Natural killer cell (primary cell): ENCODE measurements around the gene NFATC3. TPM values are rescaled to one million over a fixed set of nuclear protein-coding genes. Genes with fewer than 3 reads are reported as not detected.

Experiments used
- ATAC-seq, 3 donors: fragments of 150-1000 bp in 2 of 3; fragments of 200-7000 bp in 1 of 3; cut with Tn5 transposase; 1 replicate in 1 of 3; 2 replicates in 2 of 3; pipeline ENCODE4 v1.10.0; 2021; ENCODE audit warnings: mild to moderate bottlenecking in 2 of 3, moderate library complexity in 2 of 3
- DNase-seq, 2 donors: peaks; one replicate each; pipeline versions ENCODE4 v3.0.0 to v3.0.0-alpha.2; 2013 to 2021; ENCODE audit warnings: mixed read lengths in 1 of 2
- H3K27ac ChIP-seq: one replicate; pipeline ENCODE4 v1.5.1; 2013; ENCODE audit warnings: mild to moderate bottlenecking, low read length
- H3K27me3 ChIP-seq: one replicate; pipeline ENCODE4 v1.6.1; 2013; ENCODE audit warnings: low read length; ENCODE audit not compliant: control insufficient read depth, insufficient read depth
- H3K36me3 ChIP-seq: one replicate; pipeline ENCODE4 v1.6.1; 2013; ENCODE audit warnings: low read length; ENCODE audit not compliant: control insufficient read depth, insufficient read depth
- H3K4me1 ChIP-seq: one replicate; pipeline ENCODE4 v1.6.1; 2013; ENCODE audit warnings: low read length; ENCODE audit not compliant: control insufficient read depth, insufficient read depth
- H3K4me3 ChIP-seq: one replicate; pipeline ENCODE4 v1.5.1; 2013; ENCODE audit warnings: low read length
- H3K9me3 ChIP-seq: one replicate; pipeline ENCODE4 v1.6.1; 2013; ENCODE audit warnings: low read length; ENCODE audit not compliant: control insufficient read depth, insufficient read depth
- H3K27ac Mint-ChIP-seq, 2 donors: one replicate each; pipeline ENCODE4 v1.8.0; 2022; ENCODE audit warnings: mild to moderate bottlenecking in 2 of 2, mixed read lengths in 2 of 2, moderate library complexity in 1 of 2
- H3K27me3 Mint-ChIP-seq, 2 donors: one replicate each; pipeline ENCODE4 v1.8.0; 2022; ENCODE audit warnings: low read depth in 2 of 2, mixed read lengths in 2 of 2
- H3K36me3 Mint-ChIP-seq: one replicate; pipeline ENCODE4 v1.8.0; 2022; ENCODE audit warnings: mixed read lengths
- H3K4me1 Mint-ChIP-seq, 2 donors: one replicate each; pipeline ENCODE4 v1.8.0; 2022; ENCODE audit warnings: mixed read lengths in 2 of 2
- H3K4me3 Mint-ChIP-seq: one replicate; pipeline ENCODE4 v1.8.0; 2022; ENCODE audit warnings: mild to moderate bottlenecking, moderate library complexity, mixed read lengths
- H3K9me3 Mint-ChIP-seq, 2 donors: one replicate each; pipeline ENCODE4 v1.8.0; 2022; ENCODE audit warnings: mixed read lengths in 2 of 2
- CTCF ChIP-seq: fragments of 200-600 bp; IDR thresholded peaks from one replicate; pipeline ENCODE4 v1.8.0; 2022; ENCODE audit warnings: antibody characterized with exemption
- WGBS: methylation state at CpG from one replicate; pipeline ENCODE4 v1.1.7; 2013; ENCODE audit warnings: missing lambda C conversion rate; ENCODE audit not compliant: insufficient coverage; 5-methylcytosine and 5-hydroxymethylcytosine counted together
- intact Hi-C: fragments of 100-400 bp; cut with micrococcal nuclease; formaldehyde crosslinking; loops from one replicate; pipeline ENCODE4 v1.14.2; 2022
- total RNA-seq, 4 donors: library from RNA; stranded (reverse); fragments of 120-200 nt in 1 of 4; gene quantifications; one replicate each; pipeline versions ENCODE4 v1.2.3 to v1.2.4, GENCODE V29; 2013 to 2022

The NFATC3 gene
- 100 to 1,000 TPM; 241 to 282 (median 263) TPM for total RNA-seq
- total RNA-seq (2013) = 253 TPM

DNA sequence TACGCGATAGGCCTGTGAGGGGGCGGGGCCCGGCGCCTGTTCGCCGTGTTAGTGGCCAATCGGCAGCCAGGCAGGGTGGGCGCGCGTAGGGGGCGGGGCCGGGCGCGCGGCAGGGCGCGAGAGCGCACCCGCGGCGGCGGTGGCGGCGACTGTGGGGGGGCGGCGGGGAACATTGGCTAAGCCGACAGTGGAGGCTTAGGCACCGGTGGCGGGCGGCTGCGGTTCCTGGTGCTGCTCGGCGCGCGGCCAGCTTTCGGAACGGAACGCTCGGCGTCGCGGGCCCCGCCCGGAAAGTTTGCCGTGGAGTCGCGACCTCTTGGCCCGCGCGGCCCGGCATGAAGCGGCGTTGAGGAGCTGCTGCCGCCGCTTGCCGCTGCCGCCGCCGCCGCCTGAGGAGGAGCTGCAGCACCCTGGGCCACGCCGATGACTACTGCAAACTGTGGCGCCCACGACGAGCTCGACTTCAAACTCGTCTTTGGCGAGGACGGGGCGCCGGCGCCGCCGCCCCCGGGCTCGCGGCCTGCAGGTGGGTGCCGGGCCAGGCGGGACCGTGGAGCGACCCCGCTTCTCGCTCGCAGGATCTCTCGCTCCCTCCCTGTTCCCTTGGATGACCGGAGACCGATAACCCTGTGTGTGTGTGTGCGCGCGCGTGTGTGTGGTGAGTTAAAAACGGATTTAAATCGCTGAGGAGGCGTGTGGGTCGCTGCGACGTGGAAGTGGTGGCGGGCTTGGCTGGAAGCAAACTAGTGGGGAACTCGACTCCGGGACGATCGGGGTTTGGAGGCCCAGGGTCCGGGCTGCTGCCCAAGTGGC, at the start of gene NFATC3:
Gene NFATC3 (plus strand): TSS at position 112 of the 813 bp plus-strand sequence. CDS start 312 bp downstream, at position 424.
- Mint-ChIP-seq H3K9me3 (no peaks in the 10 kb centered on the region), H3K36me3 (no peaks in the 10 kb centered on the region), H3K4me3 (peak within 1 kb of the TSS; percentile 88), H3K4me1 (peaks cover 67 to 72% of the 10 kb centered on the region in 2 donors), H3K27me3 (no peaks in the 10 kb centered on the region), H3K27ac (peak within 1 kb of the TSS; percentile 81 to 90)
- Histone ChIP-seq H3K36me3 (no peaks in the 10 kb centered on the region), H3K4me3 (peak within 1 kb of the TSS; percentile 94), H3K9me3 (no peaks in the 10 kb centered on the region), H3K4me1 (peaks cover 51% of the 10 kb centered on the region), H3K27me3 (no peaks in the 10 kb centered on the region), H3K27ac (peak within 1 kb of the TSS; percentile 95)
- under 1% methylated on average over 104 of the region's 104 CpGs for WGBS
- ATAC-seq (peak; percentile 75 to 93 (median 83)), DNase-seq (peak; percentile 97 to 98)
- no peak for TF ChIP-seq CTCF
- intact Hi-C loops = loop anchor here (2.0 to 10.0 kb wide), 3 partner anchors 23 to 229 kb away; partner anchors contain the start of genes PRMT7 and SLC7A6OS

DNA sequence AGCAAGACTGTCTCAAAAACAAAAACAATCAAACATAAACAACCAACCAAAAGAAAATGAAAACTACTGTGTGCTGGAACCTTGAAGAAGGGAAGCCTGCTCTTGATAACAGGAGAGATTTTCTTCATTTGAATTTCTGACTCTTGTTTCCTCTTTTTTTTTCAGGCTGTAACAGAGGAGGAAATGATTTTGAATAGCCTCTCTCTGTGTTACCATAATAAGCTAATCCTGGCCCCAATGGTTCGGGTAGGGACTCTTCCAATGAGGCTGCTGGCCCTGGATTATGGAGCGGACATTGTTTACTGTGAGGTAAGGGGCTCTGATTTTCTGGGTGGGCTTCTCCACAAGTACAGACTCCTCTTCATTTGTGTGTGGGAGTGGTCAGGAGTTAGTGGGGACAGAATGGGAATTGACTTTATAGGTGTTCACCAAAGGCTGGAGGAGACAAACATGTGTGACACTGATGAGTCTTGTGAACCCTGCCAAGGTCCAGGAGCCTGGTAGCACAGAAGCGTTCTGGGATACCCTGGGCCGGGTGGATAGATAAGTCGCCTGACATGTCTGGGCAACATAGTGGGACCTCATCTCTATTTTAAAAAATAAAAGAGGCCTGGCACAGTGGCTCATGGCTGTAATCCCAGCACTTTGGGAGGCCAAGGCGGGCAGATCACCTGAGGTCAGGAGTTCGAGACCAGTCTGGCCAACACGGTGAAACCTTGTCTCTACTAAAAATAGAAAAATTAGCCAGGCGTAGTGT, 47.2 kb upstream of the NFATC3 start:
- Histone ChIP-seq H3K4me3 (peak overlapping the region; percentile 19), H3K9me3 (no peaks in the 10 kb centered on the region), H3K36me3 (peaks cover 2% of the 10 kb centered on the region), H3K27me3 (no peaks in the 10 kb centered on the region), H3K27ac (peak overlapping the region; percentile 30), H3K4me1 (peaks cover 43% of the 10 kb centered on the region)
- Mint-ChIP-seq H3K27me3 (no peaks in the 10 kb centered on the region), H3K36me3 (no peaks in the 10 kb centered on the region), H3K4me3 (no peak overlapping the region), H3K4me1 (peaks cover 20 to 25% of the 10 kb centered on the region in 2 donors), H3K27ac (peak overlapping the region; percentile 56 to 63), H3K9me3 (no peaks in the 10 kb centered on the region)
- ATAC-seq (no peak), DNase-seq (no peak)
- no peak for TF ChIP-seq CTCF
- 82% methylated on average over 9 of the region's 9 CpGs for WGBS
- intact Hi-C loops = no loop called here

- Histone ChIP-seq H3K4me1 (peaks cover 35% of the 10 kb centered on the region), H3K4me3 (no peak overlapping the region), H3K27me3 (no peaks in the 10 kb centered on the region), H3K9me3 (no peaks in the 10 kb centered on the region), H3K27ac (no peak overlapping the region), H3K36me3 (peaks cover 2% of the 10 kb centered on the region)
- ATAC-seq (peak; percentile 98 to 100 (median 99)), DNase-seq (peak; percentile 89 to 93)
- peak overlapping the region; percentile 72 to 79 for H3K27ac Mint-ChIP-seq
- intact Hi-C loops = loop anchor here (1.0 kb wide), 4 partner anchors 47 to 519 kb away; no protein-coding TSS in a partner anchor
- peaks cover 16 to 19% of the 10 kb centered on the region in 2 donors for H3K4me1 Mint-ChIP-seq
- H3K36me3 Mint-ChIP-seq = no peaks in the 10 kb centered on the region
- WGBS = 52% methylated on average over 11 of the region's 14 CpGs
- TF ChIP-seq CTCF = peak; percentile 83
- H3K27me3 Mint-ChIP-seq = no peaks in the 10 kb centered on the region
- no peak overlapping the region for H3K4me3 Mint-ChIP-seq
- H3K9me3 Mint-ChIP-seq = no peaks in the 10 kb centered on the region
Observed at GRCh38 chr16:68040506-68041288, 44.5 kb upstream of the NFATC3 start.
